NCI-H1048 (cell line): ENCODE results near the gene RBFOX1.

ENCODE experiments used
- DNase-seq: peaks from one replicate; lab custom pipeline; 2025; lab: John Stamatoyannopoulos, UW

The RBFOX1 gene

GRCh38 chr16:7689234-7689633 lies 356.6 kb downstream of the RBFOX1 start:
- DNase-seq = no peak

GRCh38 chr16:7691533-7691932 lies 358.9 kb downstream of the RBFOX1 start:
- DNase-seq = no peak

GRCh38 chr16:7703672-7704071 lies 371.0 kb downstream of the RBFOX1 start:
- no peak for DNase-seq

- DNase-seq = no peak
Measured at GRCh38 chr16:7705885-7706284, 373.2 kb downstream of the RBFOX1 start.

GRCh38 chr16:7709186-7709585 lies 376.5 kb downstream of the RBFOX1 start:
- no peak for DNase-seq

GRCh38 chr16:7713244-7713643 lies 380.6 kb downstream of the RBFOX1 start:
- no peak for DNase-seq

GRCh38 chr16:7714775-7715174 lies 382.1 kb downstream of the RBFOX1 start:
- no peak for DNase-seq

- DNase-seq = no peak
Measured at GRCh38 chr16:7716660-7717550, 384.3 kb downstream of the RBFOX1 start.

GRCh38 chr16:7722761-7723160 lies 390.1 kb downstream of the RBFOX1 start:
- no peak for DNase-seq

GRCh38 chr16:7731141-7731540 lies 398.5 kb downstream of the RBFOX1 start:
- no peak for DNase-seq

GRCh38 chr16:7736138-7736665 lies 403.6 kb downstream of the RBFOX1 start:
- DNase-seq = no peak

- DNase-seq = no peak
Measured at GRCh38 chr16:7742626-7743025, 410.0 kb downstream of the RBFOX1 start.

- DNase-seq = no peak
Measured at GRCh38 chr16:7744546-7745264, 412.1 kb downstream of the RBFOX1 start.

GRCh38 chr16:7745276-7745675 lies 412.6 kb downstream of the RBFOX1 start:
- no peak for DNase-seq

- DNase-seq = no peak
Measured at GRCh38 chr16:7746941-7747340, 414.3 kb downstream of the RBFOX1 start.

- no peak for DNase-seq
Measured at GRCh38 chr16:7748522-7748921, 415.9 kb downstream of the RBFOX1 start.

- DNase-seq = no peak
Measured at GRCh38 chr16:7755347-7755882, 422.8 kb downstream of the RBFOX1 start.
